ENCODE results near the gene NPC1L1. TPM values are rescaled to one million over a fixed set of nuclear protein-coding genes. Genes with fewer than 3 reads are reported as not detected.

NPC1L1 gene
- 100 to 1,000 TPM in 1 of 4 donors, 10 to 100 TPM in 3; 39.9 to 108 (median 57.3) TPM for polyA plus RNA-seq
- long read RNA-seq, donor 1, full-length matches to known transcripts: 3 of 49 reads
- long read RNA-seq, donor 1, partial matches to known transcripts: 46 of 49 reads
- long read RNA-seq, donor 1, other reads (novel, unspliced or antisense): 0 of 49 reads
- long read RNA-seq, donor 2, full-length matches to known transcripts: 1 of 1 reads
- long read RNA-seq, donor 2, partial matches to known transcripts: 0 of 1 reads
- long read RNA-seq, donor 2, other reads (novel, unspliced or antisense): 0 of 1 reads
- long read RNA-seq, donor 3, partial matches to known transcripts: 8 of 8 reads
- long read RNA-seq, donor 3, other reads (novel, unspliced or antisense): 0 of 8 reads
- long read RNA-seq, donor 4: 0 reads
- long read RNA-seq, donor 5: 0 reads
- long read RNA-seq, donor 6, full-length matches to known transcripts: 1 of 20 reads
- long read RNA-seq, donor 6, partial matches to known transcripts: 19 of 20 reads
- long read RNA-seq, donor 6, other reads (novel, unspliced or antisense): 0 of 20 reads
- long read RNA-seq, donor 7: 0 reads
- long read RNA-seq, donor 8: 0 reads
- long read RNA-seq, donor 9: 0 reads
- long read RNA-seq, donor 10, full-length matches to known transcripts: 2 of 2 reads
- long read RNA-seq, donor 10, partial matches to known transcripts: 0 of 2 reads
- long read RNA-seq, donor 10, other reads (novel, unspliced or antisense): 0 of 2 reads

DNA sequence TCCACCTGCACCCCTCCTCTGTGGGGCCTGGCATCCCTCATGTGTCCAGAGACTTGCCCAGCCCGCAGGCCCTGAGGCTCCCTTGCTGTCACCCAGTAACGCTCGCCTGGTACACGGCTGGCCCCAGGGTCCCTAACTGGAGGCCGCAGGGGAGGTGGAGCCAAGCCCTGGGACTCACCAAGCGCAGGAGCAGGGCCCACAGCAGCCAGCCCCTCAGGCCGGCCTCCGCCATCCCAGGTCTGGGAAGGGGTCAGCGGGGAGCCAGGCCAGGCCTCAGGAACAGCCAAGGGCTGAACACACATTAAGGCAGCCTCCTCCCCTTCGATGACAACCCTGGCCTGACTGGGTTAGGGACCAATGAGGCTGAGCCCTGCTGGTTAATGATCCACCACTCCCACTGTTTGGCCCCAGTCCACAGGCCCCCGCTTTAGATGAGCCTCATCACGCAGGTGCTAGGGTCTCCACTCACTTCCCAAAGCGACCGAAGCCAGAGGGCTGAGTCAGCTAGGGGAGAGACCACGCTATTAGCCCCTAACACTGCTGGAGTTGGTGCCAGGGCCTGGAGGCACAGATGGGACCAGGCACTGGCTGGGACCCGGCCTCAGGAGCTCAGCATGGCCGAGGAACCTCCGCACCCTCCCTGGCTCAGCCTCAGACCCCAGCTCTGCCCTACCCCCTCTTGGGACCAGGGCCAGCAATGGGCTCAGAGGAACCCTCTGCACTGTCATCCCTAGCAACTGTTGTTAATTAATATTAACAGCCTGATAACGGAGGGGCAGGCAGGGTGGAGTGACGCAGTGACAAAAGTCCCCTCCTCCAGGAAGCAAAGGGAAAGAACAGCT is at the start of gene NPC1L1:
NPC1L1 (minus strand) TSS at position 303 of the 842 bp plus-strand sequence; CDS start at position 232, 71 bp downstream.
- peak within 1 kb of the TSS in 2 of 3 donors; percentile 50 to 73 for H3K4me3 ChIP-seq (ENCODE audit: low read depth in 1 of 3, low read length in 3 of 3)
- H3K27me3 ChIP-seq (ENCODE audit: control insufficient read depth in 3 of 3, insufficient read depth in 3 of 3, low read length in 3 of 3): no peaks in the 10 kb centered on the region
- H3K27ac ChIP-seq (ENCODE audit: low read depth in 1 of 3, low read length in 2 of 3): peak within 1 kb of the TSS; percentile 90 to 96 (median 95)
- H3K9me3 ChIP-seq (ENCODE audit: control insufficient read depth in 2 of 2, insufficient read depth in 1 of 2, low read depth in 1 of 2, low read length in 1 of 2): no peaks in the 10 kb centered on the region
- 14 to 63% (median 34%) methylated on average over 18 to 20 of the region's 20 CpGs for WGBS, 3 donors
- DNase-seq (peak; percentile 91 to 97), FAIRE-seq (no peak)
- peaks cover 0 to 37% (median 0%) of the 10 kb centered on the region in 3 donors for H3K36me3 ChIP-seq (ENCODE audit: control insufficient read depth in 3 of 3, insufficient read depth in 2 of 3, low read depth in 1 of 3, low read length in 3 of 3)
- H3K4me1 ChIP-seq (ENCODE audit: control insufficient read depth in 3 of 3, insufficient read depth in 2 of 3, low read depth in 1 of 3, low read length in 2 of 3): peaks cover 0 to 66% (median 9%) of the 10 kb centered on the region in 3 donors

DNA sequence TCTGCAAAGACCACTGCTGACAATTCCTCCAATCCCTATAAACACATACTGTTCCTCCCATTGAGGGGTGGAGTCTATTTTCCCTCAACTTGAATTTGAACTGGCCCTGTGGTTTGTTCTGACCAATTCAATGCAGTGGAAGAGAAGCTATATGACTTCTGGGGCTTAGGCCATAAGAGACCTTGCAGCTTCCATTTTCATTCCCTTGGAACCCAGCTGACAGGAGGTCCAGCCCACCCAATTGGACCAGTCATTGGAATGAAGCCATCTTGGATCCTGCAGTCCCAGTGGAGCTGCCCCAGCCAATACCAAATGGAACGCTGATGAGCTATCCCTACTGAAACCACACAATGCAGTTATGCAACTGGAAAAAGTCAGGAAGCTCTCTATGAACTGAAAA is 49.8 kb upstream of the NPC1L1 start:
- DNase-seq: no peak
- no peak overlapping the region for H3K27ac ChIP-seq (ENCODE audit: low read depth in 1 of 3, low read length in 2 of 3)
- no peaks in the 10 kb centered on the region for H3K36me3 ChIP-seq (ENCODE audit: control insufficient read depth in 3 of 3, insufficient read depth in 2 of 3, low read depth in 1 of 3, low read length in 3 of 3)
- peaks cover 0 to 4% (median 0%) of the 10 kb centered on the region in 3 donors for H3K4me1 ChIP-seq (ENCODE audit: control insufficient read depth in 3 of 3, insufficient read depth in 2 of 3, low read depth in 1 of 3, low read length in 2 of 3)
- H3K27me3 ChIP-seq (ENCODE audit: control insufficient read depth in 3 of 3, insufficient read depth in 3 of 3, low read length in 3 of 3): no peaks in the 10 kb centered on the region
- WGBS, 3 donors: 88 to 100% (median 92%) methylated on average over 1 of the region's 1 CpG
- FAIRE-seq: no peak
- no peaks in the 10 kb centered on the region for H3K9me3 ChIP-seq (ENCODE audit: control insufficient read depth in 2 of 2, insufficient read depth in 1 of 2, low read depth in 1 of 2, low read length in 1 of 2)
- H3K4me3 ChIP-seq (ENCODE audit: low read depth in 1 of 3, low read length in 3 of 3): no peak overlapping the region

- H3K4me3 ChIP-seq (ENCODE audit: low read depth in 1 of 3, low read length in 3 of 3): no peak overlapping the region
- H3K9me3 ChIP-seq (ENCODE audit: control insufficient read depth in 2 of 2, insufficient read depth in 1 of 2, low read depth in 1 of 2, low read length in 1 of 2): no peaks in the 10 kb centered on the region
- no peaks in the 10 kb centered on the region for H3K27me3 ChIP-seq (ENCODE audit: control insufficient read depth in 3 of 3, insufficient read depth in 3 of 3, low read length in 3 of 3)
- no peak for FAIRE-seq
- no peak overlapping the region for H3K27ac ChIP-seq (ENCODE audit: low read depth in 1 of 3, low read length in 2 of 3)
- DNase-seq: peak; percentile 73 to 79
- 10 to 22% (median 11%) methylated on average over 6 of the region's 6 CpGs for WGBS, 3 donors
- peaks cover 0 to 4% (median 0%) of the 10 kb centered on the region in 3 donors for H3K4me1 ChIP-seq (ENCODE audit: control insufficient read depth in 3 of 3, insufficient read depth in 2 of 3, low read depth in 1 of 3, low read length in 2 of 3)
- no peaks in the 10 kb centered on the region for H3K36me3 ChIP-seq (ENCODE audit: control insufficient read depth in 3 of 3, insufficient read depth in 2 of 3, low read depth in 1 of 3, low read length in 3 of 3)
These were observed 46.9 kb upstream of the NPC1L1 start for GRCh38 chr7:44587843-44588711.

DNA sequence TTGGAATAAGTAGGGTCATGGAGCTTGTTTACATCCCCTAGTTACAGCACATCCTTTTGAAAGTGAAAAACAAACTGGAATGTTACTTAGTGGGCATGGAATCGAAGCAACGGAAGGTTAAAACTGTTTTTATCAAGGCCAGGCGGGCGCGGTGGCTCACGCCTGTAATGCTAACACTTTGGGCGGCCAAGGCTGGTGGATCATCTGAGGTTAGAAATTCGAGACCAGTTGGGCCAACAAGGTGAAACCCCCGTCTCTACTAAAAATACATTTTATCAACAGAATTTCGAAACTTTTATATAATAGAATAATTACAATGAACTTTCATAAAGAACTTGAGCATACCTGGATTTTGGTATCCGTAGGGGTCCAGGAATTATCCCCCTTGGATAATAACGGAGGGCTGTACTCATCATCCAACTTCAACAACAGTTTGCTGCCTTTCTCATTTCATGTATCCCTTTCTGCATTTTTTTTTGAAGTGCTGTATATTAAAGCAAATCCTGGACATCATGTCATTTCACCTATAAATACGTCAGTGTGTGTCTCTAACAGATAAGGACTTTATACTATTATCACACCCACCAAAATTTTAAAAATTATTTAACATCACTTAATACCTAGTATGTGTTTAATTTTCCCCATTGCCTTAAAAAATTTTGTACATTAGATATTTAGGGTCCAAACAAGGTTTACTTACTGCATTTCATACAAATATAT is 42.2 kb upstream of the NPC1L1 start:
- FAIRE-seq (no peak), DNase-seq (peak in 1 of 2 donors; percentile 24)
- peaks cover 0 to 30% (median 5%) of the 10 kb centered on the region in 3 donors for H3K36me3 ChIP-seq (ENCODE audit: control insufficient read depth in 3 of 3, insufficient read depth in 2 of 3, low read depth in 1 of 3, low read length in 3 of 3)
- whole genome bisulfite sequencing, 3 donors: 70 to 86% (median 71%) methylated on average over 13 of the region's 13 CpGs
- H3K4me1 ChIP-seq (ENCODE audit: control insufficient read depth in 3 of 3, insufficient read depth in 2 of 3, low read depth in 1 of 3, low read length in 2 of 3): peaks cover 0 to 7% (median 0%) of the 10 kb centered on the region in 3 donors
- H3K9me3 ChIP-seq (ENCODE audit: control insufficient read depth in 2 of 2, insufficient read depth in 1 of 2, low read depth in 1 of 2, low read length in 1 of 2): no peaks in the 10 kb centered on the region
- H3K27me3 ChIP-seq (ENCODE audit: control insufficient read depth in 3 of 3, insufficient read depth in 3 of 3, low read length in 3 of 3): no peaks in the 10 kb centered on the region
- H3K4me3 ChIP-seq (ENCODE audit: low read depth in 1 of 3, low read length in 3 of 3): peak overlapping the region in 2 of 3 donors; percentile 71 to 77
- H3K27ac ChIP-seq (ENCODE audit: low read depth in 1 of 3, low read length in 2 of 3): peak overlapping the region; percentile 92 to 99 (median 99)

GRCh38 chr7:44581879-44582603 is 40.9 kb upstream of the NPC1L1 start, which contains the start of gene TMED4:
Gene TMED4 (minus strand): TSS chr7:44582231. CDS start chr7:44582206, 25 bp downstream.
- H3K27ac ChIP-seq (ENCODE audit: low read depth in 1 of 3, low read length in 2 of 3): peak within 1 kb of the TSS; percentile 92 to 99 (median 99)
- peak; percentile 99 to 100 for DNase-seq
- FAIRE-seq: no peak
- peak within 1 kb of the TSS; percentile 71 to 86 (median 78) for H3K4me3 ChIP-seq (ENCODE audit: low read depth in 1 of 3, low read length in 3 of 3)
- WGBS, 3 donors: 0 to 1% (median 0%) methylated on average over 53 to 71 of the region's 71 CpGs
- no peaks in the 10 kb centered on the region for H3K9me3 ChIP-seq (ENCODE audit: control insufficient read depth in 2 of 2, insufficient read depth in 1 of 2, low read depth in 1 of 2, low read length in 1 of 2)
- peaks cover 0 to 36% (median 5%) of the 10 kb centered on the region in 3 donors for H3K36me3 ChIP-seq (ENCODE audit: control insufficient read depth in 3 of 3, insufficient read depth in 2 of 3, low read depth in 1 of 3, low read length in 3 of 3)
- no peaks in the 10 kb centered on the region for H3K27me3 ChIP-seq (ENCODE audit: control insufficient read depth in 3 of 3, insufficient read depth in 3 of 3, low read length in 3 of 3)
- peaks cover 0 to 8% (median 0%) of the 10 kb centered on the region in 3 donors for H3K4me1 ChIP-seq (ENCODE audit: control insufficient read depth in 3 of 3, insufficient read depth in 2 of 3, low read depth in 1 of 3, low read length in 2 of 3)

GRCh38 chr7:44580945-44581878 is 40.1 kb upstream of the NPC1L1 start:
- peak overlapping the region; percentile 92 to 95 (median 95) for H3K27ac ChIP-seq (ENCODE audit: low read depth in 1 of 3, low read length in 2 of 3)
- FAIRE-seq: no peak
- WGBS, 3 donors: 5 to 13% (median 9%) methylated on average over 29 to 30 of the region's 30 CpGs
- peak overlapping the region; percentile 71 to 86 (median 78) for H3K4me3 ChIP-seq (ENCODE audit: low read depth in 1 of 3, low read length in 3 of 3)
- peak; percentile 83 to 92 for DNase-seq
- H3K27me3 ChIP-seq (ENCODE audit: control insufficient read depth in 3 of 3, insufficient read depth in 3 of 3, low read length in 3 of 3): no peaks in the 10 kb centered on the region
- peaks cover 0 to 41% (median 5%) of the 10 kb centered on the region in 3 donors for H3K36me3 ChIP-seq (ENCODE audit: control insufficient read depth in 3 of 3, insufficient read depth in 2 of 3, low read depth in 1 of 3, low read length in 3 of 3)
- no peaks in the 10 kb centered on the region for H3K9me3 ChIP-seq (ENCODE audit: control insufficient read depth in 2 of 2, insufficient read depth in 1 of 2, low read depth in 1 of 2, low read length in 1 of 2)
- peaks cover 0 to 8% (median 0%) of the 10 kb centered on the region in 3 donors for H3K4me1 ChIP-seq (ENCODE audit: control insufficient read depth in 3 of 3, insufficient read depth in 2 of 3, low read depth in 1 of 3, low read length in 2 of 3)

All from small intestine (tissue), 16 donors.